ENCODE results near the gene CDH4.

Gene CDH4

DNA sequence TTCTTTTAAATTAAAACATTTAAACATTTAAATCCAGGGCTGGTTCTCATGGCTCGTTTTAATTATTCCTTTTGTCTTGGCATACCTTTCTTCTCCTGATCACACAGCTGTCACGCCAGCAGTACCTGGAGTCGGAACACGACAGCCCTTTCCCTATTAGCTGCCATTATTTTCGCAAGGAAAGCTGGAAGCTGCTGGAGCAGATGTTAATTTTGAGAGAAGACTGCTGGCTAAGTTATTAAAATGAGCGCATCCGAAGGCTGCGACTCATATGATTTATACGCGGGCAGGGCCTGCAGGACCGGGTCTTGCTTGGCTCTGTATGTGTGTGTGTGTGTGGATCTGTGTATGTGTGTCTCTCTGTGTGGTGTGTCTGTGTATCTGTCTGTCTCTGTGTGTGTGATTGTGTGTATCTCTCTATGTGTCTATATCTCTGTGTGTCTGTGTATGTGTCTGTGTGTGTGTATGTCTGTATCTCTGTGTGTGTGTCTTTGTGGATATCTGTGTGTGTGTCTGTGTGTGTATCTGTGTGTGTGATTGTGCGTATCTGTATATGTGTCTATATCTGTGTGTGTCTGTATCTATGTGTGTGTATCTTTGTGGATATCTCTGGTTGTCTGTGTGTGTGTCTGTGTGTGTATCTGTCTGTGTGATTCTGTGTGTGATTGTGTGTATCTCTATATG lies 191.5 kb downstream of the CDH4 start:
- TF ChIP-seq ZFX (IDR thresholded peaks at IDR 0.05; ENCODE audit: borderline replicate concordance) = no peak
- TF ChIP-seq, protein P1, sequence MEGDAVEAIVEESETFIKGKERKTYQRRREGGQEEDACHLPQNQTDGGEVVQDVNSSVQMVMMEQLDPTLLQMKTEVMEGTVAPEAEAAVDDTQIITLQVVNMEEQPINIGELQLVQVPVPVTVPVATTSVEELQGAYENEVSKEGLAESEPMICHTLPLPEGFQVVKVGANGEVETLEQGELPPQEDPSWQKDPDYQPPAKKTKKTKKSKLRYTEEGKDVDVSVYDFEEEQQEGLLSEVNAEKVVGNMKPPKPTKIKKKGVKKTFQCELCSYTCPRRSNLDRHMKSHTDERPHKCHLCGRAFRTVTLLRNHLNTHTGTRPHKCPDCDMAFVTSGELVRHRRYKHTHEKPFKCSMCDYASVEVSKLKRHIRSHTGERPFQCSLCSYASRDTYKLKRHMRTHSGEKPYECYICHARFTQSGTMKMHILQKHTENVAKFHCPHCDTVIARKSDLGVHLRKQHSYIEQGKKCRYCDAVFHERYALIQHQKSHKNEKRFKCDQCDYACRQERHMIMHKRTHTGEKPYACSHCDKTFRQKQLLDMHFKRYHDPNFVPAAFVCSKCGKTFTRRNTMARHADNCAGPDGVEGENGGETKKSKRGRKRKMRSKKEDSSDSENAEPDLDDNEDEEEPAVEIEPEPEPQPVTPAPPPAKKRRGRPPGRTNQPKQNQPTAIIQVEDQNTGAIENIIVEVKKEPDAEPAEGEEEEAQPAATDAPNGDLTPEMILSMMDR (IDR thresholded peaks at IDR 0.05) = no peak
- no peak overlapping the region for H3K27ac ChIP-seq

DNA sequence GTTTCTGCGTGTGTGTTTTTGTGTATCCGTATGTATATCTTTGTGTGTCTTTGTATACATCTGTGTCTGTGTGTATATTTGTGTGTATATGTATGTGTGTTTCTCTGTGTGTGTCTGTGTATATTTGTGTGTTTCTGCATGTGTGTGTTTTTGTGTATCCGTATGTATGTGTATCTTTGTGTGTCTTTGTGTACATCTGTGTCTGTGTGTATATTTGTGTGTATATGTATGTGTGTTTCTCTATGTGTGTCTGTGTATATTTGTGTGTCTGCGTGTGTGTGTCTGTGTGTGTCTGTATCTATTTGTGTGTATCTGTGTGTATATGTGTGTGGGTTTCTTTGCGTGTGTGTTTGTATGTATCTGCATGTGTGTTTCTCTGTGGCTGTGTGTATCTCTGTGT lies 192.6 kb downstream of the CDH4 start:
- no peak overlapping the region for H3K27ac ChIP-seq
- TF ChIP-seq, protein P1 (IDR thresholded peaks at IDR 0.05) = no peak
- no peak for TF ChIP-seq ZFX (IDR thresholded peaks at IDR 0.05; ENCODE audit: borderline replicate concordance)

DNA sequence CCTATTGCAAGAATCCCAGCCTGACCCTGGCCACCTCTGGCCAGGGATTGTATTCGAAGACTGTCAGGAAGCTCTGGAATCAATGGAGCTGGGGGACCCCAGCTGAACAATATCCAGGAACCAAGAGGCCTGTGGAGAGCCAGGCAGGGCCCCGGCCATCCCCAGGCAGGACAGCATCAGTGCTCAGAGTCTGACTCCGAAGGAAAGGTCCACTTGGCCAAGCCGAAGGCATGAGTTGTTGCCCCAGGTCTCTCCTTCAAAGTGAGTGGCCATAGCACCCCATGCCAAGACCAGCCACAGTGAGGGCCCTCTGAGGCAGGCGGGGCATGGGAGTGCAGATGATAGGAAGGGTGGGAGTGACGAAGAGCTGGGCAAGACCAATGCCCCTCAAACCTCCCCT lies 193.1 kb downstream of the CDH4 start:
- TF ChIP-seq, protein P1 (IDR thresholded peaks at IDR 0.05) = no peak
- TF ChIP-seq ZFX (IDR thresholded peaks at IDR 0.05; ENCODE audit: borderline replicate concordance) = no peak
- H3K27ac ChIP-seq = no peak overlapping the region

DNA sequence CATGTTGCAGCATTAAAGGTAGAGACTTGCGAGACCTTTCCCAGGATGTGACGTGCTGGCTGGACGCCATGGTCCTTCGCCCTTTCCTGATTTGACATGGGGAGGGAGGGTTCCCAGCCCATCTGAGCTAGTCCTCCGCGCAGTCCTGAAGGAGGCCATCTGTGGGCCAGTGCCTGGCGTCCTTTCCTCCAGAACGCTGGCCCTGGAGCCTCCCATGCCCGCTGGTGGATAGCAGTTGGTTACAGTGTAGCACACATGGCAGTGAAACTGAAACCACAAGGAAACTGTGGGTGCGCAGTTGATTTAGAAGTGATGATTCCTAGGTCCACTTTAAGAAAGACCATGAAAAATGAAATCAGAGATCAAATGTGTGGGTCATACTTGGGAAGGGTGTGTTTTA lies 193.7 kb downstream of the CDH4 start:
- TF ChIP-seq ZFX (IDR thresholded peaks at IDR 0.05; ENCODE audit: borderline replicate concordance) = no peak
- TF ChIP-seq, protein P1 (IDR thresholded peaks at IDR 0.05) = no peak
- no peak overlapping the region for H3K27ac ChIP-seq

DNA sequence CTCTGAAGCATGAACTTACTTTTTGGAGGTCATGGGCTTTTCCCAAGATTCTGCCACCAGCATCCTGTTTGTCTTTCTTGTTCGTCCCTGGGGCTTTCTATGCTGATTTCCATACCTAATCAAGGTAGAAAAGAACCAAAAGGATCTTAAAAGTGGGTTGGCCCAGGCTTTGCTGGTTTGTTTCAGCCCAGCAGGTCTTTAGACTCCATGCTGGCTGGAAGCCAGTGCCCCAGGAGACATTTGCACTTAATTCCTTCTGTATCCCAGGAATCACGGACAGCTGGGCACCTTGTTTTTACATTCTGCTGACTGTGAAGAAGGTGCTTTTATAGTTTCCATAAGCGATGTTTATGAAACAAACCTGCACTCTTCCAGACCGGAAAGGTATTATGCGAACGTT lies 195.9 kb downstream of the CDH4 start:
- TF ChIP-seq ZFX (IDR thresholded peaks at IDR 0.05; ENCODE audit: borderline replicate concordance) = no peak

DNA sequence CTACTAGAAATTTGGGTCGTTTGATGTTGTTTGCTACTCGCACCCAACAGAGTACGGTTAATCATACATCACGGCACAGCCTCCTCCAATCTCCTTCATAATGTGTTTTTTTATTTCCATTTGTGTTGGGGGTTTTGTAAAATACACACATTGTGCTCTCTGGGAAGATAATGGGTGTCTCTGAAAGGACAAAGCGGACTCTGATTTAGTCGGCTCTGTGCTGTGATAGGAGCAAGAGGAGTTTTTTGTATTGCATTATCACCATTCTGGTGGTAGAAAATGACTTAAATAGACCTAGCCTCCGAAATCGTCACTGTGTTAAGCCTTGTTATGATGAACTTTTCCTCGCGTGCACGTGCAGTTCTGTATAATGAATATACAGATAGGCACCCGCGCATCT lies 196.3 kb downstream of the CDH4 start:
- H3K27ac ChIP-seq = no peak overlapping the region
- TF ChIP-seq, protein P1 (IDR thresholded peaks at IDR 0.05) = no peak
- no peak for TF ChIP-seq ZFX (IDR thresholded peaks at IDR 0.05; ENCODE audit: borderline replicate concordance)

More for the DNA sequence above, 195.9 kb downstream of the CDH4 start:
- H3K27ac ChIP-seq = no peak overlapping the region

DNA sequence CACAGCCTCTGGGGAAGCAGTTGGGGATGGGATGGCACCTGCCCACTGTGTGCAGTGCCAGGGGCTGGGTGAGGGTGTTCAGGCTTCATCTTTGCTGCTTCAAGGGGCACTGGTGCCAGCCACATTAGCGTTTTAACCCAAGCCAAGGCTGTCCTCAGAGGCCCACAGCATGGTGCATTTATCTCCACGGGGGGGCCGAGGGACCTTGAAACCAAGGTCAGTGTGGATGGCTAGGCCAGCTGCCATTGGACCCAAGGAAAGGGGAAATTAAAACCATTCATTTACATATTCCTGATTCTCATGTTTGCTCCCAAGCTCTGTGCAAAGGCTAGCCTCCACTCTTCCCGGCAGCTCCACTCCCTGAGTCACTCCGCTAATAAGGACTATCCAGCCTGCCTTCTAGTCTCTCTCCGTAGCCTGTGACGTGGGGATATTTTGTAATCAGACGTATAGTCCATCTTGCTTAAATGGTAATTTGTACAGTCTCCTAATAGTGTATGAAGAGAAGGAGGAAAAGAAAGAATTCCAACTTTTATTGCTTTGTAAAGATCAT lies 197.1 kb downstream of the CDH4 start:
- no peak for TF ChIP-seq ZFX (IDR thresholded peaks at IDR 0.05; ENCODE audit: borderline replicate concordance)
- TF ChIP-seq, protein P1 (IDR thresholded peaks at IDR 0.05) = no peak

More for the DNA sequence above, 197.1 kb downstream of the CDH4 start:
- no peak overlapping the region for H3K27ac ChIP-seq
